ENCODE results near the gene NCAPD3. TPM values are rescaled to one million over a fixed set of nuclear protein-coding genes. Genes with fewer than 3 reads are reported as not detected.

Gene NCAPD3
- total RNA-seq, 1 experiment from 2014 or later: 26.7 TPM

DNA sequence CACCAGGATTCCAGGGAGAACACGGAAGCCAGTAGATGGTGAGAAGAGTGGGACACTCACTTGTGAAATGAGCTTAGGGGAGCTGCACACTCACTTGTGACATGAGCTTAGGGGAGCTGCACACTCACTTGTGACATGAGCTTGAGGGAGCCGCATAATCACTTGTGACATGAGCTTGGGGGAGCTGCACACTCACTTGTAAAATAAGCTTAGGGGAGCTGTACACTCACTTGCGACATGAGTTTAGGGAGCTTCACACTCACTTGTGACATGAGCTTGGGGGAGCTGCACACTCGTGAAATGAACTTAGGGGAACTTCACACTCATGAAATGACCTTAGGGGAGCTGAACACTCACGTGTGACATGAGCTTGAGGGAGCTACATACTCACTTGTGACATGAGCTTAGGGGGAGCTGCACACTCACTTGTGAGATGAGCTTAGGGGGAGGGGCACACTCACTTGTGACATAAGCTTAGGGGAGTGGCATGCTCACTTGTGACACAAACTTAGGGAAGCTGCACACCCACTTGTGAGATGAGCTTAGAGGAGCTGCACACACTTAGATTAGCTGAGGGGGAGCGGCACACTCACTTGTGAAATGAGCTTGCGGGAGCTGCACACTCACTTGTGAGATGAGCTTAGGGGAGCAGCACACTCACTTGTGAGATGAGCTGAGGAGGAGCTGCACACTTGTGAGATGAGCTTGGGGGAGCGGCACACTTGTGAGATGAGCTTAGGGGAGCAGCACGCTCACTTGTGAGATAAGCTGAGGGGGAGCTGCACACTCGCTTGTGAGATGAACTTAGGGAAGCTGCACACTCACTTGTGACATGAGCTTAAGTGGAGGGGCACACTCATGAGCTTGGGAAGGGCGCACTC, 59.0 kb downstream of the NCAPD3 start:
- H3K4me3 Mint-ChIP-seq (ENCODE audit: unreplicated experiment): no peak overlapping the region
- H3K9me3 Mint-ChIP-seq (ENCODE audit: unreplicated experiment): peaks cover 16% of the 10 kb centered on the region
- CTCF ChIA-PET: interaction anchor here (0.6 to 1.6 kb wide), 10 partner anchors 11 to 377 kb away, joined by 3 to 7 read pairs (median 4); no protein-coding TSS in a partner anchor
- BruUV-seq (replicated peaks): no TSS peak
- H3K27me3 Mint-ChIP-seq (ENCODE audit: insufficient read depth, unreplicated experiment): no peaks in the 10 kb centered on the region
- H3K4me1 Mint-ChIP-seq (ENCODE audit: insufficient read depth, unreplicated experiment): no peaks in the 10 kb centered on the region
- POLR2A ChIA-PET: interaction anchor here (0.6 kb wide), 1 partner anchor 213 kb away, joined by 3 read pairs; no protein-coding TSS in a partner anchor
- intact Hi-C loops (cut with micrococcal nuclease): no loop called here
- no peak for DNase-seq (ENCODE audit: unreplicated experiment)
- no peak overlapping the region for H3K27ac Mint-ChIP-seq (ENCODE audit: low read depth, unreplicated experiment)
- H3K36me3 Mint-ChIP-seq (ENCODE audit: insufficient read depth, unreplicated experiment): peaks cover 69% of the 10 kb centered on the region
- TF ChIP-seq CTCF (IDR thresholded peaks at IDR 0.05; ENCODE audit: unreplicated experiment): no peak

GRCh38 chr11:134159652-134160051, 64.1 kb downstream of the NCAPD3 start:
- POLR2A ChIA-PET: interaction anchor here (0.6 kb wide), 1 partner anchor 65 kb away, joined by 3 read pairs; the partner anchor contains the start of gene VPS26B
- H3K27me3 Mint-ChIP-seq (ENCODE audit: insufficient read depth, unreplicated experiment): no peaks in the 10 kb centered on the region

DNA sequence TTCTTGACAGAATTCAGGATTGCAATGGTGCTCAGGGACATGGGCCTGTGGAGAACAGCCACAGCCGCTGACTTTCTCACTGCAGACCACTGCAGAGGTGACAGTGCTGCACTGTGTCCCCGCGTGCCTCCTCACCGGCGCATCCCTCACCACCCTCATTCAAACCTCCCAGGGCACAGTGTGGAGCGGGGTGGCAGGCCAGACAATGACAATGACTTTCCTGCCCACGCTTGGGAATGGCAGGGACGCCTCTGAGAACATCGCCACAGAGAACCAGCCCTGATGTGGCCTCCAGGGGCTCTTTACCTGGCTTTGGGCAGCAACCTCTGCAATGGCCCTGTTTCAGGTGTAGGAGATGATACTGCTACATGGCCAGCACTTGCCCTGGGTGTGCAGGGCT, 65.7 kb downstream of the NCAPD3 start:
- H3K4me1 Mint-ChIP-seq (ENCODE audit: insufficient read depth, unreplicated experiment): no peaks in the 10 kb centered on the region
- no peaks in the 10 kb centered on the region for H3K9me3 Mint-ChIP-seq (ENCODE audit: unreplicated experiment)
- ChIA-PET CTCF (interaction anchor here (0.6 kb wide), 1 partner anchor 670 kb away, joined by 3 read pairs; no protein-coding TSS in a partner anchor), POLR2A (no interaction called here)
- peaks cover 56% of the 10 kb centered on the region for H3K36me3 Mint-ChIP-seq (ENCODE audit: insufficient read depth, unreplicated experiment)
- intact Hi-C loops (cut with micrococcal nuclease): no loop called here
- no TSS peak for BruUV-seq (replicated peaks)
- no peak for TF ChIP-seq CTCF (IDR thresholded peaks at IDR 0.05; ENCODE audit: unreplicated experiment)
- no peak overlapping the region for H3K4me3 Mint-ChIP-seq (ENCODE audit: unreplicated experiment)
- H3K27ac Mint-ChIP-seq (ENCODE audit: low read depth, unreplicated experiment): no peak overlapping the region
- DNase-seq (ENCODE audit: unreplicated experiment): no peak
- no peaks in the 10 kb centered on the region for H3K27me3 Mint-ChIP-seq (ENCODE audit: insufficient read depth, unreplicated experiment)

More at GRCh38 chr11:134159652-134160051, 64.1 kb downstream of the NCAPD3 start:
- Mint-ChIP-seq H3K27ac (ENCODE audit: low read depth, unreplicated experiment) (peak overlapping the region; percentile 75), H3K4me3 (ENCODE audit: unreplicated experiment) (no peak overlapping the region), H3K9me3 (ENCODE audit: unreplicated experiment) (peaks cover 10% of the 10 kb centered on the region), H3K36me3 (ENCODE audit: insufficient read depth, unreplicated experiment) (peaks cover 70% of the 10 kb centered on the region), H3K4me1 (ENCODE audit: insufficient read depth, unreplicated experiment) (no peaks in the 10 kb centered on the region)
- TF ChIP-seq CTCF (IDR thresholded peaks at IDR 0.05; ENCODE audit: unreplicated experiment): no peak
- CTCF ChIA-PET: interaction anchor here (0.7 to 1.1 kb wide), 3 partner anchors 20 to 118 kb away, joined by 3 read pairs; no protein-coding TSS in a partner anchor
- intact Hi-C loops (cut with micrococcal nuclease): no loop called here
- no TSS peak for BruUV-seq (replicated peaks)
- no peak for DNase-seq (ENCODE audit: unreplicated experiment)

DNA sequence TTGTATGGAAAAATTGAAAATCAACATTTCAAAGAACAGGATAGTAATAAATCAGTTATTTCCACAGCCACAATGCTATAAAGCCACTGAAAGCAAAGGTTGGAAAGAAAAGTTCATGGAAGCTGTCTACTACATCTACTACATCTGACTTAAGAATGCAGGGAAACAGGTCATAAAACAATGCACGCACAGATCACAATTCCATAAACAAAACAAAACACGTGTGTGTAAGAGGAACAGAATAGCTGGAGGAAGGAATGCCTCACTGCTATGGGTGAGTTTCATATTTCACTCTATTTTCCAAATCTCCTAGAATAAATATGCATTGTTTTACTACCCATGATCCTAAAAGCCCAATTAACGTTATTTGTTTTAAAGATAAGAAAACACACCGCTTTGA, 66.3 kb downstream of the NCAPD3 start:
- BruUV-seq (replicated peaks): no TSS peak
- DNase-seq (ENCODE audit: unreplicated experiment): no peak
- no peak for TF ChIP-seq CTCF (IDR thresholded peaks at IDR 0.05; ENCODE audit: unreplicated experiment)
- Mint-ChIP-seq H3K27ac (ENCODE audit: low read depth, unreplicated experiment) (no peak overlapping the region), H3K27me3 (ENCODE audit: insufficient read depth, unreplicated experiment) (no peaks in the 10 kb centered on the region), H3K4me1 (ENCODE audit: insufficient read depth, unreplicated experiment) (no peaks in the 10 kb centered on the region), H3K36me3 (ENCODE audit: insufficient read depth, unreplicated experiment) (peaks cover 50% of the 10 kb centered on the region), H3K4me3 (ENCODE audit: unreplicated experiment) (no peak overlapping the region), H3K9me3 (ENCODE audit: unreplicated experiment) (no peaks in the 10 kb centered on the region)
- intact Hi-C loops (cut with micrococcal nuclease): no loop called here
- CTCF ChIA-PET: interaction anchor here (0.5 to 0.6 kb wide), 2 partner anchors 18 to 669 kb away, joined by 3 read pairs; no protein-coding TSS in a partner anchor
- POLR2A ChIA-PET: no interaction called here
